Measurements from ENCODE around the gene CORO7. TPM values are rescaled to one million over a fixed set of nuclear protein-coding genes. Genes with fewer than 3 reads are reported as not detected.

The CORO7 gene
- polyA plus RNA-seq, 1 of the 3 experiments (the other 2 are of a cell fraction), result 25.8 TPM

- TF ChIP-seq, protein P1, sequence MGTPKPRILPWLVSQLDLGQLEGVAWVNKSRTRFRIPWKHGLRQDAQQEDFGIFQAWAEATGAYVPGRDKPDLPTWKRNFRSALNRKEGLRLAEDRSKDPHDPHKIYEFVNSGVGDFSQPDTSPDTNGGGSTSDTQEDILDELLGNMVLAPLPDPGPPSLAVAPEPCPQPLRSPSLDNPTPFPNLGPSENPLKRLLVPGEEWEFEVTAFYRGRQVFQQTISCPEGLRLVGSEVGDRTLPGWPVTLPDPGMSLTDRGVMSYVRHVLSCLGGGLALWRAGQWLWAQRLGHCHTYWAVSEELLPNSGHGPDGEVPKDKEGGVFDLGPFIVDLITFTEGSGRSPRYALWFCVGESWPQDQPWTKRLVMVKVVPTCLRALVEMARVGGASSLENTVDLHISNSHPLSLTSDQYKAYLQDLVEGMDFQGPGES (IDR thresholded peaks at IDR 0.05; ENCODE audit: low read depth, low read length), result no peak
- no peak for TF ChIP-seq RAD21 (IDR thresholded peaks at IDR 0.05; ENCODE audit: low read length)
- no peak for TF ChIP-seq RCOR1 (IDR thresholded peaks at IDR 0.05; ENCODE audit: low read length)
- TF ChIP-seq MXI1 (IDR thresholded peaks at IDR 0.05; ENCODE audit: low read depth, low read length), result no peak
- no peak for TF ChIP-seq MEF2A (IDR thresholded peaks at IDR 0.05; ENCODE audit: borderline replicate concordance, low read depth)
- TF ChIP-seq, protein P2, sequence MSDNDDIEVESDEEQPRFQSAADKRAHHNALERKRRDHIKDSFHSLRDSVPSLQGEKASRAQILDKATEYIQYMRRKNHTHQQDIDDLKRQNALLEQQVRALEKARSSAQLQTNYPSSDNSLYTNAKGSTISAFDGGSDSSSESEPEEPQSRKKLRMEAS (IDR thresholded peaks at IDR 0.05; ENCODE audit: low read depth), result no peak
- no peak for TF ChIP-seq FOXJ3 (CRISPR knock-in tag; IDR thresholded peaks at IDR 0.05)
These were observed 35.1 kb downstream of the CORO7 start (continued) for GRCh38 chr16:4381072-4381934.

- Histone ChIP-seq H3K27me3 (ENCODE audit: insufficient read depth) (no peaks in the 10 kb centered on the region), H3K4me2 (no peak overlapping the region), H3K4me3 (ENCODE audit: low read depth in 2 of 2, low read length in 1 of 2) (no peak overlapping the region), H3K36me3 (replicated peaks in 1 of 2; ENCODE audit: control insufficient read depth in 1 of 2, insufficient read depth in 2 of 2, low read length in 1 of 2) (peaks cover 0 to 35% of the 10 kb centered on the region in 2 experiments), H3F3A (replicated peaks; ENCODE audit: insufficient read depth) (peaks cover 21% of the 10 kb centered on the region), H2AFZ (ENCODE audit: low read depth) (no peak overlapping the region), H4K20me1 (ENCODE audit: insufficient read depth) (peaks cover 46% of the 10 kb centered on the region), H3K9me2 (no peaks in the 10 kb centered on the region), H3K4me1 (ENCODE audit: control insufficient read depth in 1 of 2, insufficient read depth in 2 of 2, low read depth in 1 of 2, low read length in 1 of 2) (peaks cover 25 to 66% of the 10 kb centered on the region in 2 experiments; a peak in 3 of 4 replicates), H3K9me3 (no peaks in the 10 kb centered on the region), H3K79me2 (ENCODE audit: insufficient read depth) (peaks cover 35% of the 10 kb centered on the region), H3K9ac (no peak overlapping the region), H3K27ac (ENCODE audit: low read depth in 2 of 2, low read length in 1 of 2) (peak overlapping the region in 1 of 2 experiments; percentile 30; a peak in 1 of 4 replicates)
- CTCF ChIA-PET, result interaction anchor here (1.0 to 32.1 kb wide), 6 partner anchors 7 to 22 kb away, joined by 3 to 558 read pairs (median 6); no protein-coding TSS in a partner anchor
- no peak for DNase-seq
- POLR2A ChIA-PET, result interaction anchor here (1.3 to 1.6 kb wide), 2 partner anchors 9 to 12 kb away, joined by 3 to 7 read pairs; no protein-coding TSS in a partner anchor
- TF ChIP-seq, protein P3, sequence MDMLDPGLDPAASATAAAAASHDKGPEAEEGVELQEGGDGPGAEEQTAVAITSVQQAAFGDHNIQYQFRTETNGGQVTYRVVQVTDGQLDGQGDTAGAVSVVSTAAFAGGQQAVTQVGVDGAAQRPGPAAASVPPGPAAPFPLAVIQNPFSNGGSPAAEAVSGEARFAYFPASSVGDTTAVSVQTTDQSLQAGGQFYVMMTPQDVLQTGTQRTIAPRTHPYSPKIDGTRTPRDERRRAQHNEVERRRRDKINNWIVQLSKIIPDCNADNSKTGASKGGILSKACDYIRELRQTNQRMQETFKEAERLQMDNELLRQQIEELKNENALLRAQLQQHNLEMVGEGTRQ (IDR thresholded peaks at IDR 0.05; ENCODE audit: borderline replicate concordance, low read depth, low read length), result no peak
- TF ChIP-seq ZBTB33 (IDR thresholded peaks at IDR 0.05; ENCODE audit: borderline replicate concordance, low read depth) (no peak), REST (IDR thresholded peaks at IDR 0.05; ENCODE audit: low read depth, low read length) (no peak), GATA2 (CRISPR knock-in tag; IDR thresholded peaks at IDR 0.05) (no peak), NRF1 (IDR thresholded peaks at IDR 0.05; ENCODE audit: low read depth, low read length) (no peak), FOXJ3 (CRISPR knock-in tag; IDR thresholded peaks at IDR 0.05) (no peak), TEAD4 (IDR thresholded peaks at IDR 0.05; ENCODE audit: borderline replicate concordance, insufficient read depth) (no peak)
- 90% methylated on average over 13 of the region's 26 CpGs for WGBS (ENCODE audit: low lambda C conversion rate)
These were observed 36.0 kb downstream of the CORO7 start for GRCh38 chr16:4380119-4381063.

All from SK-N-SH (cell line).